GM23338 (cell line): ENCODE results near the gene FOXL2NB. TPM values are rescaled to one million over a fixed set of nuclear protein-coding genes. Genes with fewer than 3 reads are reported as not detected.

ENCODE experiments used
- ATAC-seq: fragments of 200-7000 bp; cut with Tn5 transposase; 3 replicates; pipeline ENCODE4 v1.9.1; 2020
- DNase-seq: peaks from one replicate; pipeline ENCODE4 v3.0.0-alpha.2; 2015; ENCODE audit warnings: low spot score
- H2AFZ ChIP-seq: fragments of 200-600 bp; sonication (generic); 2 replicates; pipeline ENCODE4 v1.8.0; 2016; ENCODE audit warnings: antibody characterized with exemption, mild to moderate bottlenecking, moderate library complexity
- H3F3A ChIP-seq: fragments of 200-600 bp; sonication (generic); replicated peaks from 2 replicates; pipeline ENCODE4 v1.8.0; 2017; ENCODE audit warnings: antibody characterized with exemption, mixed run types, low read depth
- H3K27ac ChIP-seq: fragments of 200-600 bp; sonication (generic); 2 replicates; pipeline ENCODE4 v1.6.1; 2016; ENCODE audit warnings: low read depth
- H3K27me3 ChIP-seq: fragments of 200-600 bp; sonication (generic); 2 replicates; pipeline ENCODE4 v1.8.0; 2016; ENCODE audit warnings: mild to moderate bottlenecking, mixed run types, moderate library complexity; ENCODE audit not compliant: insufficient read depth
- H3K36me3 ChIP-seq: fragments of 200-600 bp; sonication (generic); 2 replicates; pipeline ENCODE4 v1.8.0; 2016; ENCODE audit warnings: mild to moderate bottlenecking; ENCODE audit not compliant: insufficient read depth
- H3K4me1 ChIP-seq: fragments of 200-600 bp; sonication (generic); 2 replicates; pipeline ENCODE4 v1.8.0; 2016; ENCODE audit warnings: mild to moderate bottlenecking, moderate library complexity; ENCODE audit not compliant: insufficient read depth
- H3K4me2 ChIP-seq: fragments of 200-600 bp; sonication (generic); 2 replicates; pipeline ENCODE4 v1.7.1; 2017; ENCODE audit warnings: mixed run types
- H3K4me3 ChIP-seq: fragments of 200-600 bp; sonication (generic); 2 replicates; pipeline ENCODE4 v1.6.1; 2016; ENCODE audit warnings: mixed run types
- H3K79me2 ChIP-seq: fragments of 200-600 bp; sonication (generic); replicated peaks from 2 replicates; pipeline ENCODE4 v1.8.0; 2017; ENCODE audit warnings: mild to moderate bottlenecking; ENCODE audit not compliant: insufficient read depth
- H3K9me2 ChIP-seq: fragments of 200-600 bp; sonication (generic); 2 replicates; pipeline ENCODE4 v1.8.0; 2017; ENCODE audit not compliant: insufficient read depth
- H4K20me1 ChIP-seq: fragments of 200-600 bp; sonication (generic); replicated peaks from 2 replicates; pipeline ENCODE4 v1.8.0; 2017; ENCODE audit warnings: mild to moderate bottlenecking; ENCODE audit not compliant: insufficient read depth
- H3K27ac Mint-ChIP-seq: 2 replicates; pipeline ENCODE4 v1.8.0; 2020; ENCODE audit warnings: inconsistent platforms, mild to moderate bottlenecking, moderate library complexity, mixed read lengths
- H3K27me3 Mint-ChIP-seq: 3 replicates; pipeline ENCODE4 v1.8.0; 2022; ENCODE audit warnings: low read depth, mild to moderate bottlenecking, moderate library complexity, mixed read lengths, inconsistent platforms; ENCODE audit not compliant: insufficient read depth, poor library complexity
- H3K36me3 Mint-ChIP-seq: 3 replicates; pipeline ENCODE4 v1.8.0; 2021; ENCODE audit warnings: low read depth, mild to moderate bottlenecking, inconsistent platforms, moderate library complexity, mixed read lengths
- H3K4me1 Mint-ChIP-seq: 3 replicates; pipeline ENCODE4 v1.8.0; 2020; ENCODE audit warnings: mild to moderate bottlenecking, inconsistent platforms, mixed read lengths
- H3K4me3 Mint-ChIP-seq: 3 replicates; pipeline ENCODE4 v1.8.0; 2021; ENCODE audit warnings: moderate library complexity, mild to moderate bottlenecking, inconsistent platforms, mixed read lengths
- H3K9me3 Mint-ChIP-seq: 3 replicates; pipeline ENCODE4 v1.8.0; 2020; ENCODE audit warnings: moderate library complexity, mild to moderate bottlenecking, inconsistent platforms, mixed read lengths
- CREB1 ChIP-seq: fragments of 250-450 bp; sonication (Bioruptor Pico); IDR thresholded peaks from 2 replicates; pipeline ENCODE4 v1.5.0; 2020; ENCODE audit warnings: low read depth, mild to moderate bottlenecking, moderate library complexity
- EZH2 ChIP-seq: fragments of 200-600 bp; sonication (generic); IDR thresholded peaks from one replicate; pipeline ENCODE4 v1.8.0; 2017; ENCODE audit warnings: antibody characterized with exemption, mild to moderate bottlenecking, low read depth; ENCODE audit not compliant: unreplicated experiment
- EZH2phosphoT487 ChIP-seq: fragments of 200-600 bp; sonication (generic); IDR thresholded peaks from one replicate; pipeline ENCODE4 v1.8.1; 2018; ENCODE audit warnings: antibody characterized with exemption; ENCODE audit not compliant: unreplicated experiment
- JUNB ChIP-seq: IDR thresholded peaks from one replicate; pipeline ENCODE4 v1.6.1; 2016; ENCODE audit warnings: antibody characterized with exemption; ENCODE audit not compliant: unreplicated experiment
- NANOG ChIP-seq: IDR thresholded peaks from 2 replicates; pipeline ENCODE4 v1.6.1; 2016; ENCODE audit warnings: antibody characterized with exemption, borderline replicate concordance
- POLR2AphosphoS5 ChIP-seq: IDR thresholded peaks from 2 replicates; pipeline ENCODE4 v1.6.1; 2016; ENCODE audit warnings: antibody characterized with exemption, low read depth
- STAT1 ChIP-seq: IDR thresholded peaks from one replicate; pipeline ENCODE4 v1.6.1; 2016; ENCODE audit warnings: antibody characterized with exemption; ENCODE audit not compliant: unreplicated experiment
- ZNF114 ChIP-seq: fragments of 250-450 bp; sonication (Bioruptor Pico); IDR thresholded peaks from 2 replicates; pipeline ENCODE4 v1.5.0; 2020; ENCODE audit warnings: mild to moderate bottlenecking, moderate library complexity
- ZNF331 ChIP-seq: fragments of 250-450 bp; sonication (Bioruptor Pico); IDR thresholded peaks from 2 replicates; pipeline ENCODE4 v1.5.0; 2020; ENCODE audit warnings: low read depth, mild to moderate bottlenecking, moderate library complexity
- polyA plus RNA-seq: library from polyadenylated mRNA; unstranded; fragments of >200 nt; fragmentation: Nextera tagmentation; extraction: Ambion mirVana; gene quantifications from 2 replicates; pipeline ENCODE4 v1.2.1, GENCODE V29; 2016
- total RNA-seq: library from RNA; depleted of rRNA; stranded (reverse); fragments of >200 nt; shearing (Covaris generic); gene quantifications from 2 replicates; pipeline ENCODE4 v1.2.3, GENCODE V29; 2014
- TF ChIP-seq, protein P1 (sequence below): IDR thresholded peaks from one replicate; pipeline ENCODE4 v1.6.1; 2018; ENCODE audit warnings: antibody characterized with exemption; ENCODE audit not compliant: unreplicated experiment
- TF ChIP-seq, protein P2 (sequence below): IDR thresholded peaks from 2 replicates; pipeline ENCODE4 v1.6.1; 2016; ENCODE audit warnings: antibody characterized with exemption
- TF ChIP-seq, protein P3 (sequence below): fragments of 250-450 bp; sonication (Bioruptor Pico); IDR thresholded peaks from 2 replicates; pipeline ENCODE4 v1.5.0; 2020; ENCODE audit warnings: mild to moderate bottlenecking, moderate library complexity
- TF ChIP-seq, protein P4 (sequence below), 2 experiments: fragments of 200-600 bp in 1 of 2; sonication (generic) in 1 of 2; conservative IDR thresholded peaks; 2 replicates each; pipeline versions ENCODE4 v1.5.1 to v1.6.1; 2016 to 2017; ENCODE audit warnings: antibody characterized with exemption in 2 of 2, low read depth in 2 of 2, mild to moderate bottlenecking in 2 of 2, moderate library complexity in 1 of 2

FOXL2NB gene
- total and polyA plus RNA-seq, 2 experiments from 2014 or later, result 11.2 to 15.6 TPM

DNA sequence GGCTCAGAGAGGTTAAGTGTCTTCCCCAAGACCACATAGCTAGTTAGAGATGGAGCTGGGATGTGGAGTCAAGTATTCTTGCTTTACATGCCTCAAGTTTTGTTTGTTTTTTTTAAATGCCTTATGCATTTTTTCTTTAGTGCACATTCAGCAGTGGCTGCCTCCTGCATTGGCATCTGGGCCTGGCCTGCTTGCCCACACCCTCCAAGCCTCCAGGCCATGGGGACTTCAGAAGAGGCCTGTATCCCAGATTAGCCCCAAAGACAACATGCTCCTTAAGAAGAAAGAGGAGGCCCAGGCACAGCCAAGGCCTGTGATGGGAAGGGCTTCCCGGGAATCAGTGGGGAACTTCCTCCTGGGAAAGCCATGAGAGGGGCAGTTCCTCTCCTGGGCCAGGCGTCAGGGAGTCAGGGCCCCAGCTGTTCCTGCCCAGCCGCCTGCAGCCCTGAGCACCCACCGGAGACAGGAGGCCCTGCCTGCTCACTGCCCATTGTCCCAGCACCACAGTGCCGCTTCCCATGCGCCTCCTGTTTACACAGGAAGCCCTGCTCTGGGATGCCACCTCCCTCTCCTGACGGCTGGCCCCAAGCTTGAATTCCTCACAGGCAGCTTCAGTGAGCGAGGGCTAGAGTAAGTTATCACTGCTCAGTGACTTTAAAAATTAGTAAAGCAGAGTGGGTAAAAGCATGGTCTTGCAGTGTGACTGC is 16.0 kb downstream of the FOXL2NB start:
- peak overlapping the region; percentile 18; the same call in 1 of the 2 replicates for H2AFZ ChIP-seq
- DNase-seq (peak; percentile 41), ATAC-seq (no peak)
- peaks cover 2% of the 10 kb centered on the region; the same call in 2 of the 3 replicates for H3K4me1 Mint-ChIP-seq
- H3K4me2 ChIP-seq, result no peak overlapping the region
- H3K9me3 Mint-ChIP-seq, result peaks cover 21% of the 10 kb centered on the region
- H3K4me3 Mint-ChIP-seq, result no peak overlapping the region
- no peaks in the 10 kb centered on the region for H3F3A ChIP-seq
- H3K27ac ChIP-seq, result no peak overlapping the region
- H3K27me3 Mint-ChIP-seq, result peaks cover 16% of the 10 kb centered on the region
- no peak overlapping the region for H3K4me3 ChIP-seq
- TF ChIP-seq EZH2phosphoT487 (no peak), JUNB (no peak), NANOG (no peak), EZH2 (no peak), STAT1 (no peak), CREB1 (CRISPR knock-in tag) (no peak), ZNF114 (CRISPR knock-in tag) (no peak), ZNF331 (CRISPR knock-in tag) (no peak), POLR2AphosphoS5 (no peak)
- TF ChIP-seq, protein P1, sequence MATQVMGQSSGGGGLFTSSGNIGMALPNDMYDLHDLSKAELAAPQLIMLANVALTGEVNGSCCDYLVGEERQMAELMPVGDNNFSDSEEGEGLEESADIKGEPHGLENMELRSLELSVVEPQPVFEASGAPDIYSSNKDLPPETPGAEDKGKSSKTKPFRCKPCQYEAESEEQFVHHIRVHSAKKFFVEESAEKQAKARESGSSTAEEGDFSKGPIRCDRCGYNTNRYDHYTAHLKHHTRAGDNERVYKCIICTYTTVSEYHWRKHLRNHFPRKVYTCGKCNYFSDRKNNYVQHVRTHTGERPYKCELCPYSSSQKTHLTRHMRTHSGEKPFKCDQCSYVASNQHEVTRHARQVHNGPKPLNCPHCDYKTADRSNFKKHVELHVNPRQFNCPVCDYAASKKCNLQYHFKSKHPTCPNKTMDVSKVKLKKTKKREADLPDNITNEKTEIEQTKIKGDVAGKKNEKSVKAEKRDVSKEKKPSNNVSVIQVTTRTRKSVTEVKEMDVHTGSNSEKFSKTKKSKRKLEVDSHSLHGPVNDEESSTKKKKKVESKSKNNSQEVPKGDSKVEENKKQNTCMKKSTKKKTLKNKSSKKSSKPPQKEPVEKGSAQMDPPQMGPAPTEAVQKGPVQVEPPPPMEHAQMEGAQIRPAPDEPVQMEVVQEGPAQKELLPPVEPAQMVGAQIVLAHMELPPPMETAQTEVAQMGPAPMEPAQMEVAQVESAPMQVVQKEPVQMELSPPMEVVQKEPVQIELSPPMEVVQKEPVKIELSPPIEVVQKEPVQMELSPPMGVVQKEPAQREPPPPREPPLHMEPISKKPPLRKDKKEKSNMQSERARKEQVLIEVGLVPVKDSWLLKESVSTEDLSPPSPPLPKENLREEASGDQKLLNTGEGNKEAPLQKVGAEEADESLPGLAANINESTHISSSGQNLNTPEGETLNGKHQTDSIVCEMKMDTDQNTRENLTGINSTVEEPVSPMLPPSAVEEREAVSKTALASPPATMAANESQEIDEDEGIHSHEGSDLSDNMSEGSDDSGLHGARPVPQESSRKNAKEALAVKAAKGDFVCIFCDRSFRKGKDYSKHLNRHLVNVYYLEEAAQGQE, result no peak
- TF ChIP-seq, protein P2, sequence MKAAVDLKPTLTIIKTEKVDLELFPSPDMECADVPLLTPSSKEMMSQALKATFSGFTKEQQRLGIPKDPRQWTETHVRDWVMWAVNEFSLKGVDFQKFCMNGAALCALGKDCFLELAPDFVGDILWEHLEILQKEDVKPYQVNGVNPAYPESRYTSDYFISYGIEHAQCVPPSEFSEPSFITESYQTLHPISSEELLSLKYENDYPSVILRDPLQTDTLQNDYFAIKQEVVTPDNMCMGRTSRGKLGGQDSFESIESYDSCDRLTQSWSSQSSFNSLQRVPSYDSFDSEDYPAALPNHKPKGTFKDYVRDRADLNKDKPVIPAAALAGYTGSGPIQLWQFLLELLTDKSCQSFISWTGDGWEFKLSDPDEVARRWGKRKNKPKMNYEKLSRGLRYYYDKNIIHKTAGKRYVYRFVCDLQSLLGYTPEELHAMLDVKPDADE, result no peak
- TF ChIP-seq, protein P3, sequence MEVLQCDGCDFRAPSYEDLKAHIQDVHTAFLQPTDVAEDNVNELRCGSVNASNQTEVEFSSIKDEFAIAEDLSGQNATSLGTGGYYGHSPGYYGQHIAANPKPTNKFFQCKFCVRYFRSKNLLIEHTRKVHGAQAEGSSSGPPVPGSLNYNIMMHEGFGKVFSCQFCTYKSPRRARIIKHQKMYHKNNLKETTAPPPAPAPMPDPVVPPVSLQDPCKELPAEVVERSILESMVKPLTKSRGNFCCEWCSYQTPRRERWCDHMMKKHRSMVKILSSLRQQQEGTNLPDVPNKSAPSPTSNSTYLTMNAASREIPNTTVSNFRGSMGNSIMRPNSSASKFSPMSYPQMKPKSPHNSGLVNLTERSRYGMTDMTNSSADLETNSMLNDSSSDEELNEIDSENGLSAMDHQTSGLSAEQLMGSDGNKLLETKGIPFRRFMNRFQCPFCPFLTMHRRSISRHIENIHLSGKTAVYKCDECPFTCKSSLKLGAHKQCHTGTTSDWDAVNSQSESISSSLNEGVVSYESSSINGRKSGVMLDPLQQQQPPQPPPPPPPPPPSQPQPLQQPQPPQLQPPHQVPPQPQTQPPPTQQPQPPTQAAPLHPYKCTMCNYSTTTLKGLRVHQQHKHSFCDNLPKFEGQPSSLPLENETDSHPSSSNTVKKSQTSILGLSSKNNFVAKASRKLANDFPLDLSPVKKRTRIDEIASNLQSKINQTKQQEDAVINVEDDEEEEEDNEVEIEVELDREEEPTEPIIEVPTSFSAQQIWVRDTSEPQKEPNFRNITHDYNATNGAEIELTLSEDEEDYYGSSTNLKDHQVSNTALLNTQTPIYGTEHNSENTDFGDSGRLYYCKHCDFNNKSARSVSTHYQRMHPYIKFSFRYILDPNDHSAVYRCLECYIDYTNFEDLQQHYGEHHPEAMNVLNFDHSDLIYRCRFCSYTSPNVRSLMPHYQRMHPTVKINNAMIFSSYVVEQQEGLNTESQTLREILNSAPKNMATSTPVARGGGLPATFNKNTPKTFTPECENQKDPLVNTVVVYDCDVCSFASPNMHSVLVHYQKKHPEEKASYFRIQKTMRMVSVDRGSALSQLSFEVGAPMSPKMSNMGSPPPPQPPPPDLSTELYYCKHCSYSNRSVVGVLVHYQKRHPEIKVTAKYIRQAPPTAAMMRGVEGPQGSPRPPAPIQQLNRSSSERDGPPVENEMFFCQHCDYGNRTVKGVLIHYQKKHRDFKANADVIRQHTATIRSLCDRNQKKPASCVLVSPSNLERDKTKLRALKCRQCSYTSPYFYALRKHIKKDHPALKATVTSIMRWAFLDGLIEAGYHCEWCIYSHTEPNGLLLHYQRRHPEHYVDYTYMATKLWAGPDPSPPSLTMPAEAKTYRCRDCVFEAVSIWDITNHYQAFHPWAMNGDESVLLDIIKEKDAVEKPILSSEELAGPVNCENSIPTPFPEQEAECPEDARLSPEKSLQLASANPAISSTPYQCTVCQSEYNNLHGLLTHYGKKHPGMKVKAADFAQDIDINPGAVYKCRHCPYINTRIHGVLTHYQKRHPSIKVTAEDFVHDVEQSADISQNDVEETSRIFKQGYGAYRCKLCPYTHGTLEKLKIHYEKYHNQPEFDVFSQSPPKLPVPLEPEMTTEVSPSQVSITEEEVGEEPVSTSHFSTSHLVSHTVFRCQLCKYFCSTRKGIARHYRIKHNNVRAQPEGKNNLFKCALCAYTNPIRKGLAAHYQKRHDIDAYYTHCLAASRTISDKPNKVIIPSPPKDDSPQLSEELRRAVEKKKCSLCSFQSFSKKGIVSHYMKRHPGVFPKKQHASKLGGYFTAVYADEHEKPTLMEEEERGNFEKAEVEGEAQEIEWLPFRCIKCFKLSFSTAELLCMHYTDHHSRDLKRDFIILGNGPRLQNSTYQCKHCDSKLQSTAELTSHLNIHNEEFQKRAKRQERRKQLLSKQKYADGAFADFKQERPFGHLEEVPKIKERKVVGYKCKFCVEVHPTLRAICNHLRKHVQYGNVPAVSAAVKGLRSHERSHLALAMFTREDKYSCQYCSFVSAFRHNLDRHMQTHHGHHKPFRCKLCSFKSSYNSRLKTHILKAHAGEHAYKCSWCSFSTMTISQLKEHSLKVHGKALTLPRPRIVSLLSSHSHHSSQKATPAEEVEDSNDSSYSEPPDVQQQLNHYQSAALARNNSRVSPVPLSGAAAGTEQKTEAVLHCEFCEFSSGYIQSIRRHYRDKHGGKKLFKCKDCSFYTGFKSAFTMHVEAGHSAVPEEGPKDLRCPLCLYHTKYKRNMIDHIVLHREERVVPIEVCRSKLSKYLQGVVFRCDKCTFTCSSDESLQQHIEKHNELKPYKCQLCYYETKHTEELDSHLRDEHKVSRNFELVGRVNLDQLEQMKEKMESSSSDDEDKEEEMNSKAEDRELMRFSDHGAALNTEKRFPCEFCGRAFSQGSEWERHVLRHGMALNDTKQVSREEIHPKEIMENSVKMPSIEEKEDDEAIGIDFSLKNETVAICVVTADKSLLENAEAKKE (CRISPR knock-in tag), result no peak
- TF ChIP-seq, protein P4, sequence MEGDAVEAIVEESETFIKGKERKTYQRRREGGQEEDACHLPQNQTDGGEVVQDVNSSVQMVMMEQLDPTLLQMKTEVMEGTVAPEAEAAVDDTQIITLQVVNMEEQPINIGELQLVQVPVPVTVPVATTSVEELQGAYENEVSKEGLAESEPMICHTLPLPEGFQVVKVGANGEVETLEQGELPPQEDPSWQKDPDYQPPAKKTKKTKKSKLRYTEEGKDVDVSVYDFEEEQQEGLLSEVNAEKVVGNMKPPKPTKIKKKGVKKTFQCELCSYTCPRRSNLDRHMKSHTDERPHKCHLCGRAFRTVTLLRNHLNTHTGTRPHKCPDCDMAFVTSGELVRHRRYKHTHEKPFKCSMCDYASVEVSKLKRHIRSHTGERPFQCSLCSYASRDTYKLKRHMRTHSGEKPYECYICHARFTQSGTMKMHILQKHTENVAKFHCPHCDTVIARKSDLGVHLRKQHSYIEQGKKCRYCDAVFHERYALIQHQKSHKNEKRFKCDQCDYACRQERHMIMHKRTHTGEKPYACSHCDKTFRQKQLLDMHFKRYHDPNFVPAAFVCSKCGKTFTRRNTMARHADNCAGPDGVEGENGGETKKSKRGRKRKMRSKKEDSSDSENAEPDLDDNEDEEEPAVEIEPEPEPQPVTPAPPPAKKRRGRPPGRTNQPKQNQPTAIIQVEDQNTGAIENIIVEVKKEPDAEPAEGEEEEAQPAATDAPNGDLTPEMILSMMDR (conservative IDR thresholded peaks at IDR 0.05; ENCODE audit: low read depth in 2 of 2), result no peak
- H3K36me3 Mint-ChIP-seq, result peaks cover 9% of the 10 kb centered on the region
- H3K9me2 ChIP-seq, result no peaks in the 10 kb centered on the region
- no peaks in the 10 kb centered on the region for H4K20me1 ChIP-seq
- H3K27ac Mint-ChIP-seq, result no peak overlapping the region
- no peaks in the 10 kb centered on the region for H3K79me2 ChIP-seq
- H3K4me1 ChIP-seq, result no peaks in the 10 kb centered on the region
- no peaks in the 10 kb centered on the region for H3K36me3 ChIP-seq
- peaks cover 23% of the 10 kb centered on the region for H3K27me3 ChIP-seq
